HG02759 (cell line): Measurements from ENCODE around the gene DCN.

Source experiments
- ATAC-seq: cut with Tn5 transposase; IDR thresholded peaks from one replicate; pipeline ENCODE4 v1.9.1; 2021; ENCODE audit warnings: mild to moderate bottlenecking, moderate library complexity; ENCODE audit not compliant: unreplicated experiment

DCN gene

GRCh38 chr12:91140026-91140931 lies 42.3 kb downstream of the DCN start:
- ATAC-seq = no peak

DNA sequence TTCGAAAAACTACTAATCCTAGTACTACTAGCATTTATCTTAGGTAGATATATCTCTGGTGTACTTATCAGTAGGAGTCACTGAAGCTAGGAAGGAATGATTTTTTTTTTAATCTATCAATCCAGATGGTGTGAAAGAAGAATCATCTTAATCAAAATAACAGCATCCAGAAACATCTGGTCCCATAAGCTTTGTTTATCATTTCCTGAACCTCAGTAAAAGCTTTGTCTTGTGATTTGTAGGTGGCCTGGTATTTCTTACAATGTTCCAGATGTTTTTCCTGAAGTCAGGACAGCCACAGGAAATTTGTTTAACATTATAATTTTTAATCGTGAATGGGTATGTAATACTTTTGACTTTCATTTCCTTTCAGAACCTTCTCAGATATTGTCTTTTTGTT lies 43.3 kb downstream of the DCN start:
- ATAC-seq = no peak

- no peak for ATAC-seq
Observed at GRCh38 chr12:91138337-91138920, 44.2 kb downstream of the DCN start.

DNA sequence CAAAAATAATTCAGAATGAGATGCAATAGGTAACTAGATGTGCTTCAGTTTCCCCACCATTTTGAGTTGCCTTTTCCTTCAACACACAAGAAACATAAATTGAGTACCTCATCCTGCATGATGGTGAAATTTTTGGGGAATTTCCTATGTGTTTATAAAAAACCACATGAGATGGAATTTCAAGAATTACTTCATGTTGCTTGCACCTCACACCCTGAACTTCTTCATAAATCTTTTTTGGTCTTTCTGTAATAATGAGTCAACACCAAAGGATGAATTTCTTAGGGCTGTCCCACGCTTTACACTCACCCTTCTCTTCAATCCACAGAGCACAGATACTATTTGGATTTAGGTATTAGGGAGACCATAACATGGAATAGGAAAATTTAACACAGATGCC lies 48.7 kb downstream of the DCN start:
- no peak for ATAC-seq

DNA sequence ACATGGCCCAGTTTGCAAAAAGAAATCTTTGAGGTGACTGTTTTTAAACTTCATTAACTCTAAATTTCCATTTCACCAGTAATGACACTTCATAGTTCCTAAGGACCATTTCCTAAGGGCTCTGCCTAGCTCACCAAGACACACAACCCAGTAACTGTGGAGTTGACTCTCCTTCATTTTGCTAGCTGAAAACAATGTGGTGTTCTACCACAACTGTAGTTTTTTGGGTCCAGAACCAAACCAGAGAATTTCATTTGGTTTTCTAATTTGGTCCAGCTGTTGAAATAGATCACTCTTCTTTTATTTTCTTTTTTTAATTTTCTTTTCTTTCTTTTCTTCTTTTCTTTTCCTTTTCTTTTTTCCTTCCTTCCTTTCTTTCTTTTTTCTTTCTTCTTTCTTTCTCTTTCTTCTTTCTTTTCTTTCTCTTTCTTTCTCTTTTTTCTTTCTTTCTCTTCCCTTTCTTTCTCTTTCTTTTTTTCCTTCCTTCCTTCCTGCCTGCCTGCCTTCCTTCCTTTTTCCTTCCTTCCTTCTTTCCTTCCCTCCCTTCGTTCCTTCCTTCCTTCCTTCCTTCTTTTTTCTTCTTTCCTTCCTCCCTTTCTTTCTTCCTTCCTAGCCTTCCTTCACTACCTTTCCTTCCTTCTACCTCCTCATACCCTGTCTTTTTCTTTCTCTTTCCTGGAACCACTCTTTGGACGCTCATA lies 52.8 kb downstream of the DCN start:
- ATAC-seq = no peak

- ATAC-seq = no peak
Observed at GRCh38 chr12:91127751-91128150, 54.9 kb downstream of the DCN start.

DNA sequence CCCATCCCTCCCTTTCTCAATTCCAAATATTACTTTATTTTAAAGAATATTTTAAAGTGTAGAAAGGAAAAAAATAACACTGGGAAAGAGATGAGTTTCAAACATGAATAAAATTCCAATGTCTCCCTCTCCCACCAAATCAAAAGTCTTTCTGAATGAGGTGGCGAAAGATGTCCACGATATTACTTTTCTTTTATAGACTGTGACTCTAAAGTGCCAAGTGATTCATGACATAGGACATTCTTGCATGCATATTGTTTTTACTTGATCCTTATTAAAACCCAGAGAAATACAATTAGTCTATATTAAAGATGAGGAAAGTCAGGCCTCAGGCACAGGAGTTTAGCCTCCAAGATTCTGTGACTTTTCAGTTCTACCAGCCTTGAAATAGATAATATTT lies 55.3 kb downstream of the DCN start:
- ATAC-seq = no peak

DNA sequence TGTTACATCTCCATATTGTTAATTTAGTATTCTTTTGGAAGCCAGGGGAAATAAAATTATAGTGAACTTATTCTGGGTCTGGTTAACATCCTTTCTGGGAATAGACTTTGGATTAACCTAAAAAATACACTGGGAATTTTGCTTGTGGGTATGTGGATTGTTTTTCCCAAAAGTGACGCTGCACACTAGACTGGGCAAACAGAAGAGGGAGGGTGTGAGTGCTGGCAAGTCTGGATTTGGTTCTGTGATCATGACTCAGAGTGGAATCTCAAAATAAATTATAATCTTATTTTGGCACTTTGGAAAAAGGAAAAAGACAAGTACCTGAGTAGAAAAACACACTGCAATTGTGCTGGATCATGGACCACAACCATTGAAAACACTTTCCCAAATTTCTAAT lies 56.1 kb downstream of the DCN start:
- ATAC-seq = no peak

DNA sequence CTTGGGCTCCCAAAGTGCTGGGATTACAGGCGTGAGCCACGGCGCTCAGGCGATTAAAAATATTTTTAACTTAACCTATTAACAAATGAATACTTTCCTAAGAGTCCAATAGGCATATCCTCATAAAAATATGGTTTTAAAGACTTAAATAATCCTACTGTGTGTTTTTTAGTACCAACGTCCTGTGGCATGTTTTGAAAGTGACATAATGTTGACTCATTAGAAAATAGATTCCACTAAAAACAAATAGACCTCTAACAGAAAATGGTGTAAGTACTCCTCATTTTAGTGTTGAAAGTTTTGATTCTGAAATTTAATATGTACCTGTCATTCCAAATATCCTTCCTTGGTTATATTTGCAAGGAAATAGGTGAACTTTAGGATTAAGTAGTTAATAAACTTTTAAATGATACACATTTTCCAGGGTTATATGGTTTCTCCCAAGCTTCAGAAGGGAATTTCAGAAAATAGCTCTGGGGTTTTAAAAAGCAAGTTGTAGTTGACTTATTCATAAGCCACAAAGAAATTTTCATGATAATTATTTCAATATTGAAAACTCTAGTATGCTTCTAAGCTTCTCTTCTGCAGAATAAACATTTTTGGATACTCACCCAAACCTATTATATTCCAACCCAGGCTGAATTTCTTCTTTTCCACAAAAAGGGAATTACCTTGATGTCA lies 59.2 kb downstream of the DCN start:
- no peak for ATAC-seq

DNA sequence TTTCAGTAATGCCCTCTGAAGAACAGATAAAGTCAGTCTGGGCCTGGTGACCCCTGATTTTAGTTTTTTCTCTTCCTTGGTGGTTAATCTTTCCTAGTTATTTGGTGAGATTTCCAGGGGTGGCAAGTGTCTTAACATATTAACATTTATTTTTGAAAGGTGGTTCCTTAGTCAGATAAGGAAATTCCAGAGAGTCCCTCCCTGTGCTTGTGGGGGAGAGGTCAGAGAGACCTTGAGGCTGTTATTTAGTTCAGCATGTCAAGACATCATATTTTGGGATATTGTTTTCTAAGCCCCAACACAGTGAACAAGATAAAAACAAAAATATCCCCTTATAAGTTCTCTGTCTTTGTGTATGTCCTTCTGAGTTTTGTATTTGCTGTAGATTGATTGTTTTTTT lies 61.8 kb downstream of the DCN start:
- ATAC-seq = no peak

DNA sequence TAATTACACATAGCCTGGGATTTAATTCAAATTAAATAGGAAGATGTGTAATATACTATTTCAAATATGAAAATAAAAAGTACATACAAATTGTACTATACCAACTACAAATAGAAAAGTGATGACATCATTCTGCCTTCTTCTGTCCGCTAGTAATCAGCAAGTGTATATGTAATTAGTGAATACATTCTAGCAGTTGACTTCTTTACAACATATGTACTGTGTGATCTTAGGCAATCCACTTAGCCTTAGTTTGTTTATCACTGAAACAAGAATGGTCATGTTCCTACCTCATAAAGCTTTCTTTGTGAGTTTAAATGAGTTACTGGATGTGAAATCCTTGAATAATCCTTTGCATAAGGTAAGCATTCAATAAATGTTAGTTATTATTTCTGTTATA lies 63.5 kb downstream of the DCN start:
- ATAC-seq = no peak

- ATAC-seq = no peak
Observed at GRCh38 chr12:91113621-91114020, 69.0 kb downstream of the DCN start.

DNA sequence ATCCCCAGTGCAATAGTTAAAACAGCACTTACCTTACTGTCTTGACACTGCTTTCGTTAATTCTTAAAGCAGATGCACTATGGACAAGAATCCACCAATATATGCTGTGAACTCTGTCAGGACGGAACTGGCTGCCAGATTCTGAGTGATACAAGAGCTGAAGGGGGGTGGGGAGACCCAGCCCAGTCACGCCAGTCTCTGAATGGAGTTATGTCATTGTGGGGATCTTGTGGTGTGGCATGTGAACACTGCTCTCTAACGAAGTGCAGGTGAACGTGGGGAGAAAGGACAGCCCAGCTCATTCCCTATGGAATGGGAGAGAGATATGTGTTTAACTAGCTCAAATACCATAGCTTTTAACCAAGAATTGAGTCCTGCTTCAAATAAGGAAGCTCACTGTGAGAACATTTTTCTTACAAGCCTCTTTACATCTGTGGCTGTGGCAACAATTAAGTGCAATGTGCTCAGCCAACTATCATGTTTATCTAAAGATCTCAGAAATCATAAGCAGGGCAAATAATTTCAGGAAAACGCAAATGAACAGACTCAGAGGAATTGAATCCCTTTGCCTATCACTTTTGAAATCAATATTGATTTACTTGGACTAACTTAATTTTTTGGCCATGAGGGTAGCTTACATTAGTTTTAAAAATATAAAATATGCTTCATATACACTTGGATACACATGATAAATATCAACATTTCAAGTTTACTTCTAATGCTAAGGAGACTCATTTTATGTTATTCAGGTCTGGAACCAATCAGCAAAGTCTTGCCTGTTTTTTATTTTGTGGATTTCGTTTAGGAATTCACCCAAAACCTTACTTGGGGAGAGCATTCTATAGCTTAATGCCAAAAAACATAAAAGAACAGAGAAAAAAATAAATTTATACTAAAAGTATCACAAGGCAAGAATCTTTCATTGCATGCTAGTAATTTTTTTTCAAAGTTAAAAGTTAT lies 71.0 kb downstream of the DCN start, which contains the start of gene LUM:
LUM (minus strand) TSS at position 129 of the 960 bp plus-strand sequence. CDS start 2,515 bp downstream, outside the sequence.
- ATAC-seq = no peak

GRCh38 chr12:91110311-91110924 lies 72.2 kb downstream of the DCN start:
- no peak for ATAC-seq

- ATAC-seq = no peak
Observed at GRCh38 chr12:91109581-91110310, 72.9 kb downstream of the DCN start.

DNA sequence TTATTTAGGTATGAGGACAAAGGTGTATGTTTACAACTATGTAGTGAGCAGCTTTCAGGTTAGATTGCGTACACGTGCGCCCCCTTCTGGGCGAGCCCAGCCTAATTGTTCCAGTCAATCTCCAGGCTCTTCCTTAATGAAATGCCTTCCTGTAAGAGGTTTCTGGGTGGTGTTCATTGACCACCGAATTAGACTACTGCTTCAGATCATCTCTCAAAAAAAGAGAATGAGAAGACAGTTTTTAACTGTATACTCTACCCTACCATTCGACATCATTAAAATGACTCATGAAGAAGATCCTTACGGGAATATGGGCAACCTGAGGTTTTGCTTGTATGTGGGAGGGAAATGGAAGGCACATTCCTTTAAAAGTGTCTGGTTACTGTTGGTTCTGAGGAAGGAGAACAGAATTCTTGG lies 73.5 kb downstream of the DCN start:
- peak; percentile 90 for ATAC-seq

GRCh38 chr12:91108196-91108755 lies 74.3 kb downstream of the DCN start:
- no peak for ATAC-seq

GRCh38 chr12:91106283-91106682 lies 76.3 kb downstream of the DCN start:
- ATAC-seq = no peak

GRCh38 chr12:91105807-91106206 lies 76.8 kb downstream of the DCN start:
- no peak for ATAC-seq
